Measurements from ENCODE around the gene PLPPR3.

PLPPR3 gene

GRCh38 chr19:778910-779653 is 42.7 kb downstream of the PLPPR3 start:
- DNase-seq (ENCODE audit: low read depth in 2 of 2, low spot score in 1 of 2), result no peak

- no peak for DNase-seq (ENCODE audit: low read depth in 2 of 2, low spot score in 1 of 2)
These were observed 45.2 kb downstream of the PLPPR3 start for GRCh38 chr19:776549-776948.

GRCh38 chr19:772730-773436 is 48.9 kb downstream of the PLPPR3 start:
- DNase-seq (ENCODE audit: low read depth in 2 of 2, low spot score in 1 of 2), result no peak

GRCh38 chr19:772063-772462 is 49.7 kb downstream of the PLPPR3 start:
- no peak for DNase-seq (ENCODE audit: low read depth in 2 of 2, low spot score in 1 of 2)

GRCh38 chr19:771332-771785 is 50.4 kb downstream of the PLPPR3 start:
- no peak for DNase-seq (ENCODE audit: low read depth in 2 of 2, low spot score in 1 of 2)

GRCh38 chr19:769616-770015 is 52.1 kb downstream of the PLPPR3 start:
- DNase-seq (ENCODE audit: low read depth in 2 of 2, low spot score in 1 of 2), result no peak

GRCh38 chr19:768424-768823 is 53.3 kb downstream of the PLPPR3 start:
- no peak for DNase-seq (ENCODE audit: low read depth in 2 of 2, low spot score in 1 of 2)

GRCh38 chr19:765179-765738 is 56.5 kb downstream of the PLPPR3 start:
- DNase-seq (ENCODE audit: low read depth in 2 of 2, low spot score in 1 of 2), result no peak

- DNase-seq (ENCODE audit: low read depth in 2 of 2, low spot score in 1 of 2), result no peak
These were observed 57.5 kb downstream of the PLPPR3 start for GRCh38 chr19:764301-764700.

GRCh38 chr19:763869-764268 is 57.9 kb downstream of the PLPPR3 start:
- DNase-seq (ENCODE audit: low read depth in 2 of 2, low spot score in 1 of 2), result no peak

- no peak for DNase-seq (ENCODE audit: low read depth in 2 of 2, low spot score in 1 of 2)
These were observed 58.6 kb downstream of the PLPPR3 start for GRCh38 chr19:763181-763580.
